Muscle of back (tissue), 13 donors: ENCODE measurements around the gene TFF3. TPM values are rescaled to one million over a fixed set of nuclear protein-coding genes. Genes with fewer than 3 reads are reported as not detected.
A peak's percentile ranks its signal among the peaks of the same experiment; 100 is the strongest.

Source experiments
- DNase-seq, 3 donors: peaks; one replicate each; pipeline versions ENCODE4 v3.0.0 to v3.0.0-alpha.2; 2013
- long read RNA-seq, 9 donors: transcript quantifications; one replicate each; lab custom pipeline, GENCODE V29; 2026
- polyA plus RNA-seq, 10 donors: library from polyadenylated mRNA; unstranded; fragments of 120-200 nt; gene quantifications; one replicate each; pipeline ENCODE4 v1.2.1, GENCODE V29; 2013; ENCODE audit not compliant: insufficient read length in 10 of 10

Gene TFF3, protein sequence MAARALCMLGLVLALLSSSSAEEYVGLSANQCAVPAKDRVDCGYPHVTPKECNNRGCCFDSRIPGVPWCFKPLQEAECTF
- 1 to 10 TPM in 9 of 10 donors, under 1 TPM in 1; 0.54 to 6.0 (median 2.6) TPM for polyA plus RNA-seq
- long read RNA-seq, donor 1, partial matches to known transcripts, result 0 of 2 reads
- long read RNA-seq, donor 1, other reads (novel, unspliced or antisense), result 0 of 2 reads
- long read RNA-seq, donor 2, partial matches to known transcripts, result 0 of 3 reads
- long read RNA-seq, donor 2, other reads (novel, unspliced or antisense), result 0 of 3 reads
- long read RNA-seq, donor 3, result 0 reads
- long read RNA-seq, donor 4, partial matches to known transcripts, result 0 of 3 reads
- long read RNA-seq, donor 4, other reads (novel, unspliced or antisense), result 0 of 3 reads
- long read RNA-seq, donor 5, partial matches to known transcripts, result 0 of 2 reads
- long read RNA-seq, donor 5, other reads (novel, unspliced or antisense), result 0 of 2 reads
- long read RNA-seq, donor 6, transcript TFF3-204 (3 exons, 1,109 nt), result major isoform, 6 of 7 reads
- long read RNA-seq, donor 6, partial matches to known transcripts, result 0 of 7 reads
- long read RNA-seq, donor 6, other reads (novel, unspliced or antisense), result 0 of 7 reads
- long read RNA-seq, donor 7, result 0 reads
- long read RNA-seq, donor 8, transcript TFF3-204 (3 exons, 1,109 nt), result major isoform, 6 of 6 reads
- long read RNA-seq, donor 8, partial matches to known transcripts, result 0 of 6 reads
- long read RNA-seq, donor 8, other reads (novel, unspliced or antisense), result 0 of 6 reads
- long read RNA-seq, donor 9, partial matches to known transcripts, result 0 of 1 reads
- long read RNA-seq, donor 9, other reads (novel, unspliced or antisense), result 0 of 1 reads

DNA sequence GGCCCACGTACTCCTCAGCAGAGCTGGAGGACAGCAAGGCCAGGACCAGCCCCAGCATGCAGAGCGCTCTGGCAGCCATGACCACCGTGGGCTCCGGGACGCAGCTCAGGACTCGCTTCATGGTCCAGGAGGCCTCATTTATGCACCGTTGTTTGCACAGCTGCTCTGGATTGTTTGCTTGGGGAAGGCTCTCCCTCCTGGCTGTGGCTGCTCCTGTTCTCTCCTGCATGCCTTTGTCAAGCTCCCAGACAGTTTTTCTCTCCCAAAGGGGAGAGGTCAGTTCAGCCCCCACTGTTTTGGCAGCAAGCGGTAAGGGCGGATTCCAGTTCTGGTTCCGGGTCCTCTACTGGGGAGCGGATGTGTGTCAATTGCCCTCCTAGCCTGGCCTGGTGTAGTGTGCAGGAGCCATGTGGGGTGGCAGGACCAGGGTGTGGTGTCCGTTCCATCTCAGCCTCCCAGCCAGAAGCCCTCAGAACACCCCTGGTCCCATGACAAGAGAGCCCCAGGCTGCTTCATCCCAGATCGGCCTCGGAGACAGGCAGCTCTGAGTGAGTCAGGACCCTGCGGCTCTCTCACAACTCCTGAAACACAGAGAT, at the start of gene TFF3:
TSS of gene TFF3 (minus strand) at position 114 of the 596 bp plus-strand sequence. CDS start at position 79, 35 bp downstream.
- peak in 1 of 3 donors; percentile 58 for DNase-seq

DNA sequence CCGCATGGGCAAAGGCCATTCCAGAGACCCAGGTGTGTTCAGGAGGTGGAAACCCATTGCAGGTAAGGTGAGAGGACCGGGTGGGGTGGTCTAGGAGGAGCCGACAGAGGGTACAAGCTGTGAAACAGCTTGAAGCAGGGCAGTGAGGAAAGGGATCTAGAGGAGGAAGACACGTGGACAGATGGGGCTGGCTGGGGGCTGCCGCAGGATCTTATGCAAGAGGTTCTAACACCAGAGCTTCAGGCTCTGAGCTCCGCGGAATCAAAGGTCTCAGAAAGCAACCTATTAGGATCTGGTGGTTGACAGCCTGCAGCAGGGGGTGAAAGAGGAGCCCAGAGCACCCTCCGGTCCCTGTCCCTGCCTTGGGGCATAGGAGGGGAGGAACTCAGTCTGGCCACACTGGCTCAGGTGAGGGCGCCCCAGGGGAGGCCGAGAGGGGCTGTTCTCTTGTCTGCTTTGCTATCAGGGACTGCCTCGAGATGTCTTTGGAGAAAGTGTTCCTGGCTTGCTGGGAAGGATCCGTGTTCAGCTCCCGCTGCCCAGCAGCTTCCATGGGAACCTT, 49.2 kb upstream of the TFF3 start:
- DNase-seq, result no peak

GRCh38 chr21:42363312-42363711, 48.1 kb upstream of the TFF3 start:
- DNase-seq, result no peak

DNA sequence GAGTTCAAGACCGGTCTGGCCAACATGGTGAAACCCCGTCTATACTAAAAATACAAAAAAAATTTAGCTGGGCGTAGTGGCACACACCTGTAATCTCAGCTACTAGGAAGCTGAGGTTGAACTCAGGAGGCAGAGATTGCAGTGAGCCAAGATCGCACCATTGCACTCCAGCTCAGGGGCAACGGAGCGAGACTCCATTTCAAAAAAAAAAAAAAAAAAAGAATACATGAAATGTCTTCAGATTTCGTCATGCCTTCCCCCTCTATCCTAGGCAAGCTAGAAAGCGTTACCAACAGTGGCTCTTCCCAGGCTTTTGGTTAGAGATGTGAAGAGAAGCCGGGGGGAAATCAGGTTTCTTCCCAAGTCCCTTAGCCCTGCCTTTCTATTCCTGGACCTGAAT, 47.5 kb upstream of the TFF3 start:
- DNase-seq, result no peak

- no peak for DNase-seq
Measured at GRCh38 chr21:42362198-42362597, 47.0 kb upstream of the TFF3 start.

GRCh38 chr21:42361286-42361685, 46.1 kb upstream of the TFF3 start:
- DNase-seq, result no peak

DNA sequence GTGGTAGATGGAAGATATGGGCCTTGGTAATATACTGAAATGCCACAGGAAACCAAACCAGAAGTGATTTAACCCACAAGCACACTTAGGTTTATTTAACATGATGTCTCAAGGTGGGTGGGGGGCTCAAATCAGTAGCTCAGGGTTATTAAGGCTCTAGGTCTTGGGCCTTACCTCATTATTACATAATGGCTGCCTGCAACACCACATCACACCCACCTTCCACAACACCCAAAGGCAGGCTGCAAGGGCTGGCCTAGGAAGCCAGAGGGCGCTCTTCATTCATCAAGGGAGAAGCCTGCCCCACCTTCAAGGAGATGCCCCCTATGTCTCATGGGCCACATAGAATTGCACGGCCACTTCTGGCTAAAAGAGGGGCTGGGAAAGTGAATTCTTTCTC, 45.1 kb upstream of the TFF3 start:
- DNase-seq, result no peak

- no peak for DNase-seq
Measured at GRCh38 chr21:42358937-42359336, 43.7 kb upstream of the TFF3 start.

- no peak for DNase-seq
Measured at GRCh38 chr21:42358261-42358660, 43.1 kb upstream of the TFF3 start.

- no peak for DNase-seq
Measured at GRCh38 chr21:42357307-42357706, 42.1 kb upstream of the TFF3 start.

GRCh38 chr21:42356650-42357049, 41.4 kb upstream of the TFF3 start:
- no peak for DNase-seq

DNA sequence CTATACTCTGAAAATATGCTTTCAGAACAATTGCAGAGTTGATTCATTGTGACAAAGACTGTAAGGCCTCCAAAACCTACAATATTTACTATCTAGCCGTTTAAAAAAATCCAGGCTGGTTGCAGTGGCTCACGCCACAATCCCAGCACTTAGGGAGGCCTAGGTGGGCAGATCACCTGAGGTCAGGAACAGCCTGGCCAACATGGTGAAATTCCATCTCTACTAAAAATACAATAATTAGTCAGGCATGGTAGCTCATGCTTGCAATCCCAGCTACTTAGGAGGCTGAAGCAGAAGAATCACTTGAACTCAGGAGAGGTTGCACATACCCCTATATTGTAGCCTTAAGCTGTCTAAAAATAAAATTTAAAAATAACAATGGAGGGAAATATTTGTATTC, 40.8 kb upstream of the TFF3 start:
- no peak for DNase-seq

DNA sequence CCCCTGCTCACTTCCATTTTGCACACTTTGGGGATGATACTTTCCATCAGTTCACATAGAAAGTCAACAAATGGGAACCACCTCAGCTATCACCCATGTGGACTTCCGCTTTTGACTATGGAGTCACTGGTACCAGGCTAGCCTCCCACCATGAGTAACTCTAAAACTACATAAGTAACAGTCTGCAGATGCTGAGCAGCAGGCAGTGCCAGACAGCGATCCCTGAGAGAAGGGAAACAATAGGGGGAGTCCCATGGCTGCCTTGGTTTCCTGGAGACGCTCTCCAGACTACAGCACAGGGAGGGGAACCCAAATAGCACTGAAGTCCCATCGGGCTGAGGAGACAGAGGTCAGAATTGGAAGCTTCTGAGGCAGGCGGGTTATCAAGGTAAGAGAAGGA, 38.4 kb upstream of the TFF3 start:
- DNase-seq, result no peak

DNA sequence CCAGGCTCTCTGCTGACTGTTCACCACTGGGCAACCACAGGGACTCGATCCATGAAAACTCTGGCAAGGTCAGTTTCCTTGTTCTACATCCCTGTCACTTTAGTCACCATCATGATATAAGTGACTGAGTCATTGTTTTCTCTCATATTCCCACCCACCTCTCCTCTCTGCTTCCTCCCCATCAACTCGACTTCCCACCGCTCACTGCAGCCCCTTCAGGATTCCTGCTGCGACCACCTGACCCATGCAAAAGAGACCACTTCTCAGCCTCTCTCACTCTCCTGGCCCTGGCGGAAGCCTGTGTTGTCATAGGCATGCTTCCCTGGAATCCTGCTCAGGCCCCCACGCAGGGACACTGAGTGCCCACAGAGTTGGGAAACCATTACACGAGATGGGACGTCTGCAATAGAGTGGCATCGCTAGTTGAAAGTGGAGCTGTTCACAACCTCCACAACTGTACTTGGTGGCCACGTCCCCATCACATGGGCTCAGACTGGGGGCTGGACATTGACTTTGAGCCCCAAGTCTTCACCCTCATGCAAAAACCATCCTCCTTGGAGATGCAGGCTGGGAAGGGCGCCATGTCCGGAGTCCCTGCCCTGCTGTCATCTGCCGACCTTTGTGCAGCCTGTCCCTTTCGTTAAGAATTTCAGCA, 37.4 kb upstream of the TFF3 start:
- no peak for DNase-seq

DNA sequence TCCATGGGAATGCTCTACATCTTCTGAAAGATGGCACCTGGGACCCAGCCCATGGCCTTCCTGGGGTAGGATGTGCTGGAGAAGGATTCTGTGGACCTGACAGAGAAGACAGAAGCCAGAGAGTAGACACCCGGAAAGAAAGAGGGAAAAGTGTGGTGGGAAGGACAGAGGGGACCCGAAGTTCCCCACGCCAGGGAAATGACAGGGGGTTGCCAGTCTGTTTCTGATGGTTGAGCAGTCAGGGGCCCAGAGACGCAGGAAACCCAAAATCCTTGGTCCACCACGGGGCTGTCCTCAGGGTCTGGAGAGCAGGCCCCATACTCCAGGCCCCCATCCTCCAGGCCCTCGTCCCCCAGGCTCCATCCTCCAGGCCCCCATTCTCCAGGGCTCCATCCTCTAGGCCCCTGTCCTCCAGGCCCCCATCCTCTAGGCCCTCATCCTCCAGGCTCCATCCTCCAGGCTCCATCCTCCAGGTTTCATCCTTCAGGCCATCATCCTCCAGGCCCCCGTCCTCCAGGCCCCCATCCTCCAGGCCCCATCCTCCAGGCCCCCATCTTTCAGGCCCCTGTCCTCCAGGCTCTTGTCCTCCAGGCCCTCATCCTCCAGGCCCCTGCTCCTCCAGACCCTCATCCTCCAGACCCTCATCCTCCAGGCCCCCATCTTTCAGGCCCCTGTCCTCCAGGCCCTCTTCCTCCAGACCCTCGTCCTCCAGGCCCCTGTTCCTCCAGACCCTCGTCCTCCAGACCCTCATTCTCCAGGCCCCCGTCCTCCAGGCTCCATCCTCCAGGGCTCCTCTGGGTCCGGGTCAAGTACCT, 36.6 kb upstream of the TFF3 start:
- no peak for DNase-seq

DNA sequence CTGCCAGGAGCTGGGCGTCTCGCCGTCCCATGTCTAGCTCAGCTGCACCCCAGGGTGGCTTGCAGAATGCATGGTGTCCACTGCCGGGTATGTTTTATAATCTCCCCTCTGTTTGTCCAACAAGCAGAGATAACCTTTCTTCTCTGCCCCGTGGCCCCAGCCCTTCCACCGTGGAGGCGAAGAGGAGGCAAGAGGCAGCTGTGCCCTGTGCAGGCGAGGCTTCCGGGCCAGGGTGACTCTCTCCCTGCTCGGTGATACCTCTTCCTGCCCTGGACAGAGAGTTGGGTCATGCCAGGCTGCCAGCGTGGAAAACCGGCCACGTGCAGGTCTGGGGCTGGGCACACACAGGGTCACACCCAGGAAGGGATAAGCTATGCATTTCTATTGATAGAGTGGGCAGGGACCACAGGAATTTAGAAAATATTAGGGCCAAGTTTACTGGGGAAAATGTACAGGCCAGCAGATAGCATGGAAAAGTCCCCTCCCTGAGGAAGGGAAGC, 35.8 kb upstream of the TFF3 start, which contains the start of gene TFF2:
TSS of gene TFF2 (minus strand) at position 68 of the 500 bp plus-strand sequence. CDS start at position 31, 37 bp downstream.
- DNase-seq, result no peak

DNA sequence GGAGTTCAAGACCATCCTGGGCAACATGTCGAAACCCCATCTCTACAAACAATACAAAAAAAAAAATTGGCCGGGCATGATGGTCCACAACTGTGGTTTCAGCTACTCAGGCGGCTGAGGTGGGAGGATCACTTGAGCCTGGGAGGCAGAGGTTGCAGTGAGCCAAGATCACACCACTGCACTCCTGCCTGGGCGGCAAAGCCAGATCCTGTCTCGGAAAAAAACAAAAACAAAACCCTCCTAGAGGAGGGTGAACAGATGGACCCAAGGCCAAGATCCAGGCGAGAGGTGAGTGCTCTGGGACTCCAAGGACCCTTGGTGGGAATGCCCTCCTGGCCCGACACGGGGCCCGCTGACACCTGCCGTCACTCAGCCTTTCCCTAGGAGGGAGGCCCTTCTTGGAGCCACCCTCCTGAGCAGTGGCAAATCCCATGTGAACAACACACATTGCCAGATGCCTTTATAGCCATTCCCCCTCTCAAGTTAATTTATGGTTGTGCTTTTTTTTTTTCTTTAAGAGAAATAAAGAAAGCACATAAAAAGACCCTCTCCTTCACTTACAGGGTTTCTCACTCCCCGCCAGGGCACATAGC, 35.2 kb upstream of the TFF3 start:
- DNase-seq, result no peak

- no peak for DNase-seq
Measured at GRCh38 chr21:42349420-42350317, 34.5 kb upstream of the TFF3 start.

GRCh38 chr21:42348762-42349161, 33.6 kb upstream of the TFF3 start:
- no peak for DNase-seq
